Spleen (tissue), 11 donors: Measurements from ENCODE around the gene FAM83B. TPM values are rescaled to one million over a fixed set of nuclear protein-coding genes. Genes with fewer than 3 reads are reported as not detected.

Source experiments
- DNase-seq: peaks from one replicate; pipeline ENCODE4 v3.0.0-alpha.2; 2020
- H3K27ac ChIP-seq, 8 donors: fragments of 200-600 bp; sonication (generic) in 7 of 8; 1 replicate in 4 of 8; 2 replicates in 4 of 8; pipeline versions ENCODE4 v1.5.0 to v1.8.0; 2016 to 2021; ENCODE audit warnings: inconsistent platforms in 4 of 8, mild to moderate bottlenecking in 4 of 8, moderate library complexity in 1 of 8
- H3K27me3 ChIP-seq, 7 donors: fragments of 200-600 bp; sonication (generic) in 6 of 7; replicated peaks in 1 of 7; 1 replicate in 4 of 7; 2 replicates in 3 of 7; pipeline versions ENCODE4 v1.5.0 to v1.8.0; 2016 to 2021; ENCODE audit warnings: inconsistent platforms in 3 of 7, mild to moderate bottlenecking in 1 of 7
- H3K36me3 ChIP-seq, 6 donors: fragments of 200-600 bp; sonication (generic) in 5 of 6; 1 replicate in 4 of 6; 2 replicates in 2 of 6; pipeline versions ENCODE4 v1.5.0 to v1.8.0; 2016 to 2021; ENCODE audit warnings: inconsistent platforms in 2 of 6
- H3K4me1 ChIP-seq, 6 donors: fragments of 200-600 bp; sonication (generic) in 5 of 6; 1 replicate in 3 of 6; 2 replicates in 3 of 6; pipeline versions ENCODE4 v1.5.0 to v1.8.0; 2016 to 2021; ENCODE audit warnings: inconsistent platforms in 3 of 6
- H3K4me3 ChIP-seq, 8 donors: fragments of 200-600 bp; sonication (generic) in 7 of 8; 1 replicate in 4 of 8; 2 replicates in 4 of 8; pipeline versions ENCODE4 v1.5.0 to v1.8.0; 2016 to 2021; ENCODE audit warnings: inconsistent platforms in 4 of 8, mild to moderate bottlenecking in 4 of 8, moderate library complexity in 2 of 8
- H3K9me3 ChIP-seq, 8 donors: fragments of 200-600 bp; sonication (generic) in 7 of 8; 1 replicate in 4 of 8; 2 replicates in 4 of 8; pipeline versions ENCODE4 v1.5.0 to v1.8.0; 2016 to 2021; ENCODE audit warnings: inconsistent platforms in 4 of 8
- POLR2A ChIP-seq, 3 donors: fragments of 450-650 bp; IDR thresholded peaks; one replicate each; pipeline ENCODE4 v1.5.1; 2017; ENCODE audit warnings: antibody characterized with exemption in 3 of 3, mild to moderate bottlenecking in 1 of 3
- POLR2AphosphoS5 ChIP-seq, 3 donors: sonication (generic); formaldehyde crosslinking; IDR thresholded peaks; one replicate each; pipeline ENCODE4 v1.5.1; 2017; ENCODE audit warnings: antibody characterized with exemption in 3 of 3
- WGBS, 5 donors: extraction: QIAGEN DNeasy Blood & Tissue Kit in 3 of 5; methylation state at CpG; one replicate each; pipeline versions ENCODE4 v1.1.5 to v1.1.7; 2013 to 2018; 5-methylcytosine and 5-hydroxymethylcytosine counted together
- intact Hi-C: fragments of 100-400 bp; cut with DNase I; formaldehyde crosslinking; loops from one replicate; pipeline ENCODE4 v1.15.0; 2023; ENCODE audit warnings: low total_unique reads
- polyA plus RNA-seq, 3 donors: library from polyadenylated mRNA; stranded (reverse); fragments of 200-250 nt; gene quantifications; one replicate each; pipeline ENCODE4 v1.2.1, GENCODE V29; 2013
- total RNA-seq, 7 donors: library from RNA; depleted of rRNA in 3 of 7; stranded (reverse); fragments of >200 nt in 3 of 7; fragmentation: NEBNext Ultra II Directional in 4 of 7; extraction: Animal tissue kit (Norgen Biotek cat#: 25700) in 4 of 7; gene quantifications; one replicate each; pipeline versions ENCODE4 v1.1.0 to v1.2.1, GENCODE V29; 2016 to 2021
- TF ChIP-seq, protein P1 (sequence below), 11 experiments: fragments of 200-600 bp in 7 of 11; fragments of 450-650 bp in 4 of 11; sonication (generic) in 4 of 11; IDR thresholded peaks in 8 of 11; conservative IDR thresholded peaks in 3 of 11; 1 replicate in 7 of 11; 2 replicates in 4 of 11; pipeline versions ENCODE4 v1.4.0 to v1.8.0; 2016 to 2021; ENCODE audit warnings: antibody characterized with exemption in 11 of 11, inconsistent platforms in 4 of 11, mild to moderate bottlenecking in 1 of 11
- donor health status: healthy with polysubstance abuse.
- donor health status: DM: no; HTN: no; CAD: no; lungs with moderate emphysema.
- donor health status: DM: no; HTN: no; CAD: no.
- donor health status: Bipolar disorder and iron deficiency.
- donor health status: healthy.
- donor health status: DM: no; HTN: no; CAD: no.
- donor health status: DM: yes; HTN: yes; CAD: no.

The FAM83B gene
- total and polyA plus RNA-seq, 10 donors: not detected

GRCh38 chr6:54868556-54868955 lies 22.0 kb downstream of the FAM83B start:
- no peaks in the 10 kb centered on the region for H3K27me3 ChIP-seq
- H3K4me1 ChIP-seq: no peaks in the 10 kb centered on the region
- DNase-seq: no peak
- no peak overlapping the region for H3K27ac ChIP-seq
- intact Hi-C loops: no loop called here
- no peak overlapping the region for H3K4me3 ChIP-seq
- H3K9me3 ChIP-seq: no peaks in the 10 kb centered on the region
- H3K36me3 ChIP-seq: no peaks in the 10 kb centered on the region
- TF ChIP-seq POLR2AphosphoS5 (IDR thresholded peaks at IDR 0.05): no peak
- no peak for TF ChIP-seq POLR2A (IDR thresholded peaks at IDR 0.05)
- TF ChIP-seq, protein P1, sequence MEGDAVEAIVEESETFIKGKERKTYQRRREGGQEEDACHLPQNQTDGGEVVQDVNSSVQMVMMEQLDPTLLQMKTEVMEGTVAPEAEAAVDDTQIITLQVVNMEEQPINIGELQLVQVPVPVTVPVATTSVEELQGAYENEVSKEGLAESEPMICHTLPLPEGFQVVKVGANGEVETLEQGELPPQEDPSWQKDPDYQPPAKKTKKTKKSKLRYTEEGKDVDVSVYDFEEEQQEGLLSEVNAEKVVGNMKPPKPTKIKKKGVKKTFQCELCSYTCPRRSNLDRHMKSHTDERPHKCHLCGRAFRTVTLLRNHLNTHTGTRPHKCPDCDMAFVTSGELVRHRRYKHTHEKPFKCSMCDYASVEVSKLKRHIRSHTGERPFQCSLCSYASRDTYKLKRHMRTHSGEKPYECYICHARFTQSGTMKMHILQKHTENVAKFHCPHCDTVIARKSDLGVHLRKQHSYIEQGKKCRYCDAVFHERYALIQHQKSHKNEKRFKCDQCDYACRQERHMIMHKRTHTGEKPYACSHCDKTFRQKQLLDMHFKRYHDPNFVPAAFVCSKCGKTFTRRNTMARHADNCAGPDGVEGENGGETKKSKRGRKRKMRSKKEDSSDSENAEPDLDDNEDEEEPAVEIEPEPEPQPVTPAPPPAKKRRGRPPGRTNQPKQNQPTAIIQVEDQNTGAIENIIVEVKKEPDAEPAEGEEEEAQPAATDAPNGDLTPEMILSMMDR (IDR thresholded peaks at IDR 0.05 in 8 of 11, conservative IDR thresholded peaks at IDR 0.05 in 3 of 11): no peak

- no peaks in the 10 kb centered on the region for H3K36me3 ChIP-seq
- no peak overlapping the region for H3K4me3 ChIP-seq
- H3K4me1 ChIP-seq: no peaks in the 10 kb centered on the region
- no peak for TF ChIP-seq POLR2A (IDR thresholded peaks at IDR 0.05)
- TF ChIP-seq, protein P1 (IDR thresholded peaks at IDR 0.05 in 8 of 11, conservative IDR thresholded peaks at IDR 0.05 in 3 of 11): no peak
- TF ChIP-seq POLR2AphosphoS5 (IDR thresholded peaks at IDR 0.05): no peak
- intact Hi-C loops: no loop called here
- H3K27ac ChIP-seq: no peak overlapping the region
- WGBS, 5 donors: 56 to 76% (median 68%) methylated on average over 1 of the region's 1 CpG
- no peaks in the 10 kb centered on the region for H3K9me3 ChIP-seq
- H3K27me3 ChIP-seq: no peaks in the 10 kb centered on the region
- no peak for DNase-seq
Observed at GRCh38 chr6:54873599-54873998, 27.0 kb downstream of the FAM83B start.

GRCh38 chr6:54874349-54875048 lies 27.9 kb downstream of the FAM83B start:
- intact Hi-C loops: no loop called here

GRCh38 chr6:54875539-54875938 lies 29.0 kb downstream of the FAM83B start:
- intact Hi-C loops: no loop called here
- H3K27me3 ChIP-seq: no peaks in the 10 kb centered on the region
- TF ChIP-seq POLR2A (IDR thresholded peaks at IDR 0.05) (no peak), POLR2AphosphoS5 (IDR thresholded peaks at IDR 0.05) (no peak)
- TF ChIP-seq, protein P1 (IDR thresholded peaks at IDR 0.05 in 8 of 11, conservative IDR thresholded peaks at IDR 0.05 in 3 of 11): no peak
- H3K4me1 ChIP-seq: no peaks in the 10 kb centered on the region
- H3K27ac ChIP-seq: no peak overlapping the region
- H3K9me3 ChIP-seq: no peaks in the 10 kb centered on the region
- no peak for DNase-seq
- no peak overlapping the region for H3K4me3 ChIP-seq
- 70 to 81% (median 76%) methylated on average over 3 of the region's 3 CpGs for WGBS, 5 donors
- no peaks in the 10 kb centered on the region for H3K36me3 ChIP-seq

More at GRCh38 chr6:54874349-54875048, 27.9 kb downstream of the FAM83B start:
- H3K9me3 ChIP-seq: no peaks in the 10 kb centered on the region
- no peaks in the 10 kb centered on the region for H3K4me1 ChIP-seq
- no peaks in the 10 kb centered on the region for H3K36me3 ChIP-seq
- DNase-seq: no peak
- TF ChIP-seq, protein P1 (IDR thresholded peaks at IDR 0.05 in 8 of 11, conservative IDR thresholded peaks at IDR 0.05 in 3 of 11): no peak
- TF ChIP-seq POLR2A (IDR thresholded peaks at IDR 0.05): no peak
- TF ChIP-seq POLR2AphosphoS5 (IDR thresholded peaks at IDR 0.05): no peak
- no peaks in the 10 kb centered on the region for H3K27me3 ChIP-seq
- no peak overlapping the region for H3K27ac ChIP-seq
- WGBS, 5 donors: 74 to 87% (median 81%) methylated on average over 2 of the region's 2 CpGs
- no peak overlapping the region for H3K4me3 ChIP-seq
